Esophagus squamous epithelium (tissue), 5 donors: ENCODE measurements around the gene PTPRJ. TPM values are rescaled to one million over a fixed set of nuclear protein-coding genes. Genes with fewer than 3 reads are reported as not detected.

ENCODE experiments used
- DNase-seq: peaks from one replicate; lab custom pipeline; 2025; lab: John Stamatoyannopoulos, UW
- H3K27ac ChIP-seq, 4 donors: fragments of 200-600 bp; sonication (generic); one replicate each; pipeline ENCODE4 v1.5.1; 2016 to 2019; ENCODE audit warnings: mild to moderate bottlenecking in 1 of 4
- H3K27me3 ChIP-seq, 4 donors: fragments of 200-600 bp; sonication (generic); 1 replicate in 3 of 4; 2 replicates in 1 of 4; pipeline versions ENCODE4 v1.5.1 to v1.6.0; 2017 to 2021; ENCODE audit warnings: antibody characterized with exemption in 1 of 4
- H3K36me3 ChIP-seq, 3 donors: fragments of 200-600 bp; sonication (generic); one replicate each; pipeline ENCODE4 v1.5.1; 2016 to 2019
- H3K4me1 ChIP-seq, 3 donors: fragments of 200-600 bp; sonication (generic); one replicate each; pipeline ENCODE4 v1.5.1; 2017 to 2019
- H3K4me3 ChIP-seq, 4 donors: fragments of 200-600 bp; sonication (generic); 1 replicate in 3 of 4; 2 replicates in 1 of 4; pipeline ENCODE4 v1.5.1; 2016 to 2019; ENCODE audit warnings: mild to moderate bottlenecking in 2 of 4, moderate library complexity in 1 of 4
- H3K9me3 ChIP-seq, 3 donors: fragments of 200-600 bp; sonication (generic); one replicate each; pipeline ENCODE4 v1.5.1; 2016 to 2019
- CTCF ChIP-seq, 6 experiments: fragments of 450-650 bp in 4 of 6; fragments of 200-600 bp in 2 of 6; sonication (generic) in 2 of 6; IDR thresholded peaks; one replicate each; pipeline ENCODE4 v1.5.1; 2016 to 2019; ENCODE audit warnings: antibody characterized with exemption in 6 of 6, mild to moderate bottlenecking in 4 of 6, moderate library complexity in 4 of 6
- POLR2A ChIP-seq, 4 donors: fragments of 450-650 bp; IDR thresholded peaks; one replicate each; pipeline ENCODE4 v1.6.1; 2017; ENCODE audit warnings: antibody characterized with exemption in 4 of 4, mild to moderate bottlenecking in 4 of 4, moderate library complexity in 3 of 4
- WGBS, 2 donors: methylation state at CpG; one replicate each; pipeline ENCODE4 v1.1.5; 2018; 5-methylcytosine and 5-hydroxymethylcytosine counted together
- intact Hi-C: fragments of 100-400 bp; cut with DNase I; formaldehyde crosslinking; loops from one replicate; pipeline ENCODE4 v1.15.0; 2022
- total RNA-seq, 4 donors: library from RNA; depleted of rRNA; stranded (reverse); fragments of >200 nt; gene quantifications; one replicate each; pipeline ENCODE4 v1.1.0, GENCODE V29; 2016
- donor health status: DM: yes; HTN: yes; CAD: no.

PTPRJ gene
- total RNA-seq, 4 donors from 2014 or later = 1.7 to 11.6 (median 3.4) TPM

DNA sequence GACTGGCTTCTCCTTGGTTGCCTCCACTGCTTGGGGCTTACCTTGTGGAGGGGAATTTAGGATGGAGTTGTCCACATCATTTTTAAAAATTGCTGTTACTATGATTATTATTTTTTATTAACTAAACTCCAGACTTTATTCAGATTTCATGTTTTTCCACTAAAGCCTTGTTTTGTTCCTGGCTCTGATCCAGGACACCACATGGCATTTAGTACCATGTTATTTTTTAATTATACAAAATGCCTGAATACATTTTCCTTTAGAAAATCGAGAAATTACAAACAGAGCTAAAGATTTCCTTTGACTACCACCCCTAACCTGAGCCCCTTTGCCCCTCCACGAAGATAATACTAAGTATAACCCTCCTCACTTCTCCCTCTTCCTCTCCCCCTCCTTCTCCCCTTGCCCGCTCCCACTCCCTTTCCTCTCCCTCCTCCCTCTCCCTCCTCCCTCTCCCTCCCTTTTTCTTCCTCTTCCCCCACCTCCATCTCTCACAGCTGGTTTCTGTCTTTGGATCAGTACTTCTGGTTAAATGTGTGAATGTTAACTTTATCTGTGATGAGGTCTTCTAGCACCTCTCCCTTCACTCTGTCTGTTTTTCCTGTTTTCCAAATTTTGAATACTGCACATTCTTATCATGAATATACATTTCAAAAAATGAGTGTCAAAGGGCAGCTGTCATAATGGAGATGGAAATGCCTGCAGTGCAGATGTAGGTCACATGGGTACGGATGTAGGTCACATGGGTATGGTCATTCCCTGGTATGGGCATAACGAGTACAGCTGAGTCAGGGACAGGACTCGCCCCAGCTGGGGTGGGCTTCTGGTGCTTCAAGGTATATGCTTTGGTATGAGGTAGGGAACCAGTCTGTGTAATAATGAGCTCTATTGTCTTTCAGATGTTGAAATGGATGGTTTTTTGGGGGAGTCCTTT is 181.9 kb downstream of the PTPRJ start:
- Histone ChIP-seq H3K36me3 (peaks cover 0 to 17% (median 0%) of the 10 kb centered on the region in 3 donors), H3K9me3 (no peaks in the 10 kb centered on the region), H3K27me3 (no peaks in the 10 kb centered on the region), H3K4me1 (no peaks in the 10 kb centered on the region), H3K4me3 (no peak overlapping the region), H3K27ac (no peak overlapping the region)
- WGBS, 2 donors = 60 to 69% methylated on average over 4 to 6 of the region's 6 CpGs
- no peak for TF ChIP-seq POLR2A (IDR thresholded peaks at IDR 0.05)
- no peak for TF ChIP-seq CTCF (IDR thresholded peaks at IDR 0.05)
- intact Hi-C loops = no loop called here
- no peak for DNase-seq

DNA sequence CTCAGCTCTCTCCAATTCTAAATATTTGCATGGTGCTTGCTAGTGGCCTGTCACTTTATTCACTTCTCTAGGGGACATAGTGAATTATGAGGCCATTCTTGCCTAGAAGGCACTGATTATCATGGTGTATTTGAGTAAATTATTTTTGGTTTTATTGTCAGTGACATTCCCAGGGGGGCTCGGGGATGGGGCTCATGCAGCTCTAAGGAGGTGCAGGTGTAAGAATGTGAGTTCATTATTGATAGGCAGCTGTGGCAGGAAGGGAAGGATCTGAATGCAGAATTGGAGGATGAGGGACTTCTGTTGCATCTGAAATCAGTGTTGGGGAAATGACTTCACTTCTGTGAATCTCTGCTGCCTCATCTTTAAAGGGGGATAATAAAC is 182.5 kb downstream of the PTPRJ start:
- no peak overlapping the region for H3K27ac ChIP-seq
- H3K27me3 ChIP-seq = no peaks in the 10 kb centered on the region
- no peak overlapping the region for H3K4me3 ChIP-seq
- H3K4me1 ChIP-seq = no peaks in the 10 kb centered on the region
- no peaks in the 10 kb centered on the region for H3K9me3 ChIP-seq
- intact Hi-C loops = no loop called here
- DNase-seq = no peak
- WGBS, 2 donors = 57% methylated on average over 1 of the region's 1 CpG; no CpG with 5 or more reads in 1 of the 2 donors
- no peak for TF ChIP-seq POLR2A (IDR thresholded peaks at IDR 0.05)
- TF ChIP-seq CTCF (IDR thresholded peaks at IDR 0.05) = no peak
- H3K36me3 ChIP-seq = peaks cover 0 to 17% (median 0%) of the 10 kb centered on the region in 3 donors

GRCh38 chr11:48163360-48164100 is 183.2 kb downstream of the PTPRJ start:
- DNase-seq = no peak
- no peak overlapping the region for H3K27ac ChIP-seq
- TF ChIP-seq CTCF (IDR thresholded peaks at IDR 0.05) = no peak
- no peak for TF ChIP-seq POLR2A (IDR thresholded peaks at IDR 0.05)
- H3K27me3 ChIP-seq = no peaks in the 10 kb centered on the region
- H3K4me3 ChIP-seq = no peak overlapping the region
- H3K36me3 ChIP-seq = peaks cover 0 to 17% (median 0%) of the 10 kb centered on the region in 3 donors
- no peaks in the 10 kb centered on the region for H3K9me3 ChIP-seq
- intact Hi-C loops = no loop called here
- WGBS, 2 donors = 88 to 92% methylated on average over 12 of the region's 12 CpGs
- H3K4me1 ChIP-seq = no peaks in the 10 kb centered on the region

DNA sequence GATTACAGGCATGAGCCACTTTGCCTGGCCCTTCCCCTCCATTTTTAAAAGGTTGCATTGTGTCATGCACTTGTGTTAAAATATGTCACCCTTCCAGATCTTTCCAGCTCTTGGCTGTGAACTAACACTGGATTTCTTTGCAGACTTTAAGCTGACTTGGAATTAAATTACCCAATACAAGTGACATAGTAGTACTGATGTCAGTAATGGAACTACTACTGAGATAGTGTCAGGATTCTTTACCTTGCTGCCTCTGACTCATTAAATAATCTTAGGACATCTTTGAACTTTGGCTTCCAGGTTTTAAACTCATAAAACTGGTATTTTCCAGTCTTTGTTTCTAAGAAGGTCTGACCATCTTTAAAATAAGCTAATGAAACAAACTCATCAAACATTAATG is 184.5 kb downstream of the PTPRJ start:
- intact Hi-C loops = no loop called here
- Histone ChIP-seq H3K4me3 (no peak overlapping the region), H3K9me3 (no peaks in the 10 kb centered on the region), H3K27me3 (no peaks in the 10 kb centered on the region), H3K27ac (peak overlapping the region in 1 of 4 donors; percentile 9), H3K4me1 (peaks cover 0 to 9% (median 2%) of the 10 kb centered on the region in 3 donors), H3K36me3 (peaks cover 0 to 17% (median 0%) of the 10 kb centered on the region in 3 donors)
- TF ChIP-seq POLR2A (IDR thresholded peaks at IDR 0.05) (no peak), CTCF (IDR thresholded peaks at IDR 0.05) (no peak)
- DNase-seq = no peak

GRCh38 chr11:48165426-48165825 is 185.1 kb downstream of the PTPRJ start:
- Histone ChIP-seq H3K4me1 (peaks cover 0 to 15% (median 8%) of the 10 kb centered on the region in 3 donors), H3K4me3 (no peak overlapping the region), H3K27ac (no peak overlapping the region), H3K36me3 (peaks cover 0 to 17% (median 0%) of the 10 kb centered on the region in 3 donors), H3K27me3 (no peaks in the 10 kb centered on the region), H3K9me3 (no peaks in the 10 kb centered on the region)
- no peak for DNase-seq
- TF ChIP-seq POLR2A (IDR thresholded peaks at IDR 0.05) (no peak), CTCF (IDR thresholded peaks at IDR 0.05) (no peak)
- 58 to 61% methylated on average over 3 of the region's 3 CpGs for WGBS, 2 donors
- intact Hi-C loops = no loop called here
